ENCODE measurements around the gene BCAS1.

Gene BCAS1

GRCh38 chr20:54093423-54094267, 23.3 kb upstream of the BCAS1 start:
- Histone ChIP-seq H3K27me3 (ENCODE audit: insufficient read depth, insufficient read length) (no peaks in the 10 kb centered on the region), H3K4me1 (ENCODE audit: insufficient read depth, insufficient read length) (no peaks in the 10 kb centered on the region), H3K36me3 (ENCODE audit: insufficient read depth, insufficient read length, low read length) (no peaks in the 10 kb centered on the region), H3K9ac (ENCODE audit: insufficient read length, low read depth) (no peak overlapping the region), H3K9me3 (ENCODE audit: insufficient read depth, low read length) (no peaks in the 10 kb centered on the region), H3K4me3 (ENCODE audit: insufficient read length, low read depth) (no peak overlapping the region)
- DNase-seq (ENCODE audit: low read depth, low spot score) = no peak
- TF ChIP-seq ZNF274 (IDR thresholded peaks at IDR 0.05; ENCODE audit: low read depth, low read length) = no peak

GRCh38 chr20:54092021-54092420, 21.6 kb upstream of the BCAS1 start:
- Histone ChIP-seq H3K27me3 (ENCODE audit: insufficient read depth, insufficient read length) (no peaks in the 10 kb centered on the region), H3K36me3 (ENCODE audit: insufficient read depth, insufficient read length, low read length) (no peaks in the 10 kb centered on the region), H3K4me3 (ENCODE audit: insufficient read length, low read depth) (no peak overlapping the region), H3K9ac (ENCODE audit: insufficient read length, low read depth) (no peak overlapping the region), H3K9me3 (ENCODE audit: insufficient read depth, low read length) (no peaks in the 10 kb centered on the region), H3K4me1 (ENCODE audit: insufficient read depth, insufficient read length) (no peaks in the 10 kb centered on the region)
- TF ChIP-seq YY1 (IDR thresholded peaks at IDR 0.05; ENCODE audit: insufficient read depth, insufficient read length) (no peak), ZNF274 (IDR thresholded peaks at IDR 0.05; ENCODE audit: low read depth, low read length) (no peak), SUZ12 (IDR thresholded peaks at IDR 0.05; ENCODE audit: extremely low read depth, insufficient read depth, insufficient read length) (no peak)
- no peak for DNase-seq (ENCODE audit: low read depth, low spot score)

GRCh38 chr20:54091120-54091480, 20.7 kb upstream of the BCAS1 start:
- Histone ChIP-seq H3K9me3 (ENCODE audit: insufficient read depth, low read length) (no peaks in the 10 kb centered on the region), H3K9ac (ENCODE audit: insufficient read length, low read depth) (no peak overlapping the region), H3K27me3 (ENCODE audit: insufficient read depth, insufficient read length) (no peaks in the 10 kb centered on the region), H3K4me1 (ENCODE audit: insufficient read depth, insufficient read length) (peaks cover 2% of the 10 kb centered on the region), H3K36me3 (ENCODE audit: insufficient read depth, insufficient read length, low read length) (no peaks in the 10 kb centered on the region), H3K4me3 (ENCODE audit: insufficient read length, low read depth) (no peak overlapping the region)
- TF ChIP-seq YY1 (IDR thresholded peaks at IDR 0.05; ENCODE audit: insufficient read depth, insufficient read length) (no peak), ZNF274 (IDR thresholded peaks at IDR 0.05; ENCODE audit: low read depth, low read length) (no peak), SUZ12 (IDR thresholded peaks at IDR 0.05; ENCODE audit: extremely low read depth, insufficient read depth, insufficient read length) (no peak)
- DNase-seq (ENCODE audit: low read depth, low spot score) = no peak

GRCh38 chr20:54090230-54091119, 20.1 kb upstream of the BCAS1 start:
- TF ChIP-seq SUZ12 (IDR thresholded peaks at IDR 0.05; ENCODE audit: extremely low read depth, insufficient read depth, insufficient read length) (no peak), ZNF274 (IDR thresholded peaks at IDR 0.05; ENCODE audit: low read depth, low read length) (no peak), YY1 (IDR thresholded peaks at IDR 0.05; ENCODE audit: insufficient read depth, insufficient read length) (no peak)
- peaks cover 3% of the 10 kb centered on the region for H3K4me1 ChIP-seq (ENCODE audit: insufficient read depth, insufficient read length)
- no peaks in the 10 kb centered on the region for H3K9me3 ChIP-seq (ENCODE audit: insufficient read depth, low read length)
- H3K36me3 ChIP-seq (ENCODE audit: insufficient read depth, insufficient read length, low read length) = no peaks in the 10 kb centered on the region
- DNase-seq (ENCODE audit: low read depth, low spot score) = no peak
- no peak overlapping the region for H3K9ac ChIP-seq (ENCODE audit: insufficient read length, low read depth)
- no peak overlapping the region for H3K4me3 ChIP-seq (ENCODE audit: insufficient read length, low read depth)
- H3K27me3 ChIP-seq (ENCODE audit: insufficient read depth, insufficient read length) = no peaks in the 10 kb centered on the region

- Histone ChIP-seq H3K36me3 (ENCODE audit: insufficient read depth, insufficient read length, low read length) (no peaks in the 10 kb centered on the region), H3K4me1 (ENCODE audit: insufficient read depth, insufficient read length) (peaks cover 3% of the 10 kb centered on the region), H3K27me3 (ENCODE audit: insufficient read depth, insufficient read length) (no peaks in the 10 kb centered on the region), H3K4me3 (ENCODE audit: insufficient read length, low read depth) (no peak overlapping the region), H3K9ac (ENCODE audit: insufficient read length, low read depth) (no peak overlapping the region), H3K9me3 (ENCODE audit: insufficient read depth, low read length) (no peaks in the 10 kb centered on the region)
- DNase-seq (ENCODE audit: low read depth, low spot score) = no peak
- TF ChIP-seq ZNF274 (IDR thresholded peaks at IDR 0.05; ENCODE audit: low read depth, low read length) (no peak), YY1 (IDR thresholded peaks at IDR 0.05; ENCODE audit: insufficient read depth, insufficient read length) (no peak), SUZ12 (IDR thresholded peaks at IDR 0.05; ENCODE audit: extremely low read depth, insufficient read depth, insufficient read length) (no peak)
Observed at GRCh38 chr20:54088430-54088829, 18.0 kb upstream of the BCAS1 start.

- H3K9ac ChIP-seq (ENCODE audit: insufficient read length, low read depth) = no peak overlapping the region
- H3K27me3 ChIP-seq (ENCODE audit: insufficient read depth, insufficient read length) = no peaks in the 10 kb centered on the region
- DNase-seq (ENCODE audit: low read depth, low spot score) = no peak
- TF ChIP-seq SUZ12 (IDR thresholded peaks at IDR 0.05; ENCODE audit: extremely low read depth, insufficient read depth, insufficient read length) (no peak), ZNF274 (IDR thresholded peaks at IDR 0.05; ENCODE audit: low read depth, low read length) (no peak), YY1 (IDR thresholded peaks at IDR 0.05; ENCODE audit: insufficient read depth, insufficient read length) (no peak)
- H3K36me3 ChIP-seq (ENCODE audit: insufficient read depth, insufficient read length, low read length) = no peaks in the 10 kb centered on the region
- peaks cover 3% of the 10 kb centered on the region for H3K4me1 ChIP-seq (ENCODE audit: insufficient read depth, insufficient read length)
- no peak overlapping the region for H3K4me3 ChIP-seq (ENCODE audit: insufficient read length, low read depth)
- no peaks in the 10 kb centered on the region for H3K9me3 ChIP-seq (ENCODE audit: insufficient read depth, low read length)
Observed at GRCh38 chr20:54086507-54087039, 16.2 kb upstream of the BCAS1 start.

GRCh38 chr20:54085910-54086309, 15.5 kb upstream of the BCAS1 start:
- H3K27me3 ChIP-seq (ENCODE audit: insufficient read depth, insufficient read length) = no peaks in the 10 kb centered on the region
- TF ChIP-seq SUZ12 (IDR thresholded peaks at IDR 0.05; ENCODE audit: extremely low read depth, insufficient read depth, insufficient read length) = no peak
- no peak for TF ChIP-seq ZNF274 (IDR thresholded peaks at IDR 0.05; ENCODE audit: low read depth, low read length)
- TF ChIP-seq YY1 (IDR thresholded peaks at IDR 0.05; ENCODE audit: insufficient read depth, insufficient read length) = no peak
- H3K4me1 ChIP-seq (ENCODE audit: insufficient read depth, insufficient read length) = peaks cover 3% of the 10 kb centered on the region
- no peak for DNase-seq (ENCODE audit: low read depth, low spot score)
- H3K9me3 ChIP-seq (ENCODE audit: insufficient read depth, low read length) = no peaks in the 10 kb centered on the region
- H3K9ac ChIP-seq (ENCODE audit: insufficient read length, low read depth) = no peak overlapping the region
- no peaks in the 10 kb centered on the region for H3K36me3 ChIP-seq (ENCODE audit: insufficient read depth, insufficient read length, low read length)
- H3K4me3 ChIP-seq (ENCODE audit: insufficient read length, low read depth) = no peak overlapping the region

Measured in NT2/D1 (cell line).